GM20000 (cell line): ENCODE measurements around the gene LTBP2.

ENCODE experiments used
- DNase-seq: peaks from one replicate; pipeline ENCODE4 v3.0.0; 2012; ENCODE audit warnings: low spot score
- CTCF ChIP-seq: IDR thresholded peaks from 2 replicates; pipeline ENCODE4 v1.5.1; 2012; ENCODE audit warnings: mild to moderate bottlenecking, control low read depth; ENCODE audit errors: extremely low read depth, missing control alignments

Gene LTBP2

DNA sequence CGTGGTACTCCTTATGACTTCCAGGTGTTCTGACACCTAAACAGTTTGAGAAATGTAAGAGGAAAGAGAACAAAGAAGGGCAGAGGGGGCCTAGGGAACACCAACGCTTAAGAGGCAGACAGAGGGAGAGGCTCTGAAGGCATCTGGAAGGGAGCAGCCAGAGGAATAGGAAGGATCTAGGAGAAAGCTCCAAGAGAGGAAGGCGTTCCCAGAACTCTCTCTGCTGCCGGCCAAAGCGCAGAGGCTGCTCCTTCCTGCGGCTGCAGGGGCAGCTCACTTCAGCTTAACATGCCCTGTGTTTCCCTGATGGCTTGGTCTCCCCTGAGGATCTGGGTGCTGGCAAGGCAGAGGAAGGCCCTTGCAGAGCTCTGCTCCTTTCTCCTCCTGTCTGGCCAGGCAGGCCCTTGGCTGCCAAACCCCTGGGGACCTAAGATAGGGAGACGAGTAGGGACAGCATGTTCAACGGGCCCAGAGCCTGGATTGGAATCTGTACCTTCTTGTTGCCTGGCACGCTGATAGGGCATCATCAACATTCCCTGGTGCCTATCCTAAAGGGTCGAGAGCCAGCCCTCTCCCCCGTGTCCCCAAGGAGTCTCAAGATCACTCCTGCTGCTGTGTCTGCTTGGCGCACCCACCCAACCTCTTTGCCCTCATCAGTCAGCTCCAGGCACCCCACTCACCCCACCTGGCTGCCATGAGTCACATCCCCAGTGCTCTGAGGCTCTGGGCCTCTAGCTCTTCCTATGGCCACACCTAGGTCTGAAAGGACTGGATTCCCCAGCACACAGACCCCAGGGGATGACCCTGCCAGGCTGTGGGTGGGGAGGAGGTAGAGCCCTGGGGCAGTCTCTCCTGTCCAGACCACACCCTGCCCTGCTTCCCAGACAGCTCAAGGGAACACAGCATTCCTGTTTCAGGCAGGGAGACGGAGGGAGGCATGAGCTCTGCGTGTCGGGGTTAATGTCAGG, 45.6 kb downstream of the LTBP2 start:
- no peak for DNase-seq
- TF ChIP-seq CTCF = no peak

DNA sequence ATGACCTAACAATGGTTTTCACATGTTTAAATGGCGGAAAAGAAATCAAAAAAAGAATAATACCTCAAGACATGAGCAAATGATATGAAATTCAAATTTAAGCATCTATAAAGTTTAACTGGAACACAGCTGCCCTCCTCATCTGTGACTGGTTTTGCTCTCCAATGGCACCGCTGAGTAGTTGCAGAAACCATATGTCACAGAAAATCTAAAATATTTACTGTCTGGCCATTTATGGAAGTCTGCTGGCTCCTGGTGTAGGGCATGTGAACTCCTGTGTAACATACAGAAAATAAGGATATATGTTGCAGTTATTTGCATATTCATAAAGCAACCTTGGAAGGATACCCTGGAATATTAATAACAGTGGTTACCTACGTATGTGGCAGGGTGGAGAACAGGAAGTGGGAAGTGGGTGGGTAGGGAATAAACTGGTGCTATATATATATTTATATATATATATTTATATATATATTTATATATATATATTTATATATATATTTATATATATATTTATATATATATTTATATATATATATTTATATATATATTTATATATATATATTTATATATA, 48.4 kb downstream of the LTBP2 start:
- DNase-seq = no peak
- no peak for TF ChIP-seq CTCF

GRCh38 chr14:74563233-74563585, 48.8 kb downstream of the LTBP2 start:
- no peak for TF ChIP-seq CTCF
- DNase-seq = no peak

GRCh38 chr14:74562515-74563232, 49.4 kb downstream of the LTBP2 start:
- TF ChIP-seq CTCF = no peak
- no peak for DNase-seq

DNA sequence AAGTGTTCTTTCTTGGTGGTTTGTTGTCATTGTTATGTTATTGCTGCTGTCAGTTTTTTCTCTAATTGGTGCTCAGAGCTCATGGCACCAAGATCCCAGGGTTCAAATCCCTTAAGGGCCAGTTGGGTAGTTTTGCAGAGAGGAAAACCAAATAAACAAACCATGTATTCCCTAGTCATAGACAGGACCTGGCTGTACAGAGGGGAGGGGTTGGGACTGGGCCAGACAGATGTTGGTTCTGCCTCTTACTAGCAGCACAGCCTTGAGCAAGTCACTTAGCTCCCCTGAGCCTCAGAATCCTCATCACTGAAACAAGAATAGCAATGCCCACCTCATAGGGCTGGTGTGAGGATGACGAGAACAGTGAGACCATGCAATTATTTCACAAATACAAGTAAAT, 53.4 kb downstream of the LTBP2 start:
- TF ChIP-seq CTCF = no peak
- DNase-seq = no peak

GRCh38 chr14:74557691-74558090, 54.3 kb downstream of the LTBP2 start:
- TF ChIP-seq CTCF = no peak

More at GRCh38 chr14:74557691-74558090, 54.3 kb downstream of the LTBP2 start:
- no peak for DNase-seq
